CD4-positive, alpha-beta T cell treated with Interleukin-10 for 1 hour (primary cell): ENCODE results near the gene PPP2R2C.

Experiments
- DNase-seq: peaks from one replicate; pipeline ENCODE4 v3.0.0-alpha.2; 2020

Gene PPP2R2C

GRCh38 chr4:6375620-6376295 is 96.7 kb downstream of the PPP2R2C start:
- no peak for DNase-seq

GRCh38 chr4:6374575-6374974 is 97.8 kb downstream of the PPP2R2C start:
- no peak for DNase-seq

DNA sequence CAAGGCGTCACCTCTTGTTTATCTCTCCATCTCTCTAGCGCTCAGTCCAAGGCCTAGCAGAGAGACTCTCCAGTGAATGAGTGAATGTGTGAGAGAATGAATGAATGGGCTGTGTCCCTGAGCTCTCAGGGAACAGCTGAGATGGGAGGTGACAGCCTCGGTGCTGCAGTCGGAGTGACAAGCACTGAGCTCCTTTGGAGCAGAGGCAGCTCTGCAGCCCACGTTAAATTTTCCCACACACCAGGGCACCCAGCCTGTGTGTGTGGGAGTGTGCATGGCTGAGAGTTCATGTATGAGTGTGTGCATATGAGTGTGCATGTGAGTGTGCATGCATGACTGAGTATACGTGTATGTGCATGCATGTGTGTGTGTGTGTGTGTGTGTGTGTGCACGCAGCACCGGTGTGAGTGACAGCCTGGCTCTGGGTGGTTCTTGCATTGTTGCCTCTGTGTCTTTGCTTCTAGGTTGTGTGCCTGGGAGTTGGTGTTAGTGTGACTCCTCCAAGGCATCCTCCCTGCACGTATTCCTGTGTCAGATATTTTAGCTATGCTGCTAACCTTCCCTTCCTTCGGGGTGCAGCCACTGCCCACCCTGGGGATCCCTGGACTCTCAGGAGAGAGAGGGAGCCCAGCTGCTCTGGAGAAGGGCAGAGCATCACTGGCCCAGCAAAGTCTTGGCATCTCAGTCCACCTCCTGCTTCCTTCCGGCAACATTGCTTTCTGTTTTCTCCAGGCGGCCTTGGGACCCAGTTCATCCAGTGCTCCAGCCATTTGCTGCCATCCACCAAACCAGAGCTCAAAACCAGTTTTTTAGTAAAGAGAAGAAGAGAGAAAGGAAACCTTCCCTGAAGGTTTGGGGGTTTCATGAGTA is 98.6 kb downstream of the PPP2R2C start:
- DNase-seq, result no peak

DNA sequence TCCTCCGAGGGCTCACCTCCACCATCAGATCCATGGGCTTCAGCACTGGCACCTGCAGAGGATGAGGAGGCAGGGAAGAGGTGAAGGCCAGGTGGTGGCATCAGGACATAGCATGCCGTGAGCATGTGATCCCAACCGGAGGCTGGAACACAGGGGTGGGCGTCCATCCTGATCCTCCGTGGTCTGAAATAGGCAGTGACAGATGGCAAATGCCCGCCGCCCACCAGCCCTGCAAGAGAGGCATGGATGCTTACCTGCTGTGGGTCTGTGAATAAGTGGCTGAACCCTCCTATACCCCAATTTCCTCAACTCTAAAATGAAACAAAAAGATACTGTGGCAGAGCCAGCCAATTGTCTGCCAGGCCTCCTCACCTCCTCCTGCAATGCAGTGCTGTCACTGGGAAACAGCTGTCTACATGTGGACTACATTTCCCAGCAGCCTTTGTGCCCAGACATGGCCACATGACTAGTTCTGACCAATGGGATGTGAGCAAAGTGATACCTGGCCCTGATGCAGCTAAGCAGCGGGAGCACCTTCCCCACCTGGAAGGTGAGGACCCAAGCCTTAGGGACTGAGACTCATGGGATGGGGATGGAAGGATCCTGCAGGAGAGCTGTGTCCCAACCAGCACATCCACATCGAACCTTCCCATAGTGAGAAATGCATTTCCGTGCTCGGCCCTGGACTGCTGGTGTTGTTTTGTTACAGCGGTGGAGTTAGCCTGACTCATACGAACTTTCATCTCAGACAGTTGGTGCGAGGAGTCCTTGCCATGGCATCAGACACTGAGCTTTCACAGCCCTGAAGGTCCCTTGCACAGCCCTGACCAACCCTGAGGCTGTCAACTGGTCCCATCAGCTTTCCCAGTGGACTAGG is 99.5 kb downstream of the PPP2R2C start:
- peak; percentile 44 for DNase-seq

DNA sequence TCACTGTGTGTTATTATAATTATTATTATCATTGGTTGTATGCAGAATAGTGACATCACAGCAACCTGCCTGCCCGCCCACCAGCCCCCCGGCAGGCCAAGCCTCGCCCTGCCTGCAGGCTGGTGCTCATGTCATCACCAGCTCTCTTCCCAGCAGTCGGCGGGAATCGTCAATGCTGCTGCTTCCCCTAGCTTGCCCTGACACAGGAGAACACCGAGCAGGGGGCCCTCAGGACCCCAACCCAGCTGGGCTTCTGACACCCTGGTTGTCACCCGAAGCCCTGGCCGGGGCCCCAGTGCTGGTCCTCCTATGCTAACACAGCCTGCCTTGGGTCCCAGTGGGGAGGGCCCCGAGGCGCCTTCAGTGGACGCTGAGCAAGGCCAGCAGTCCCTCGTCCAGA is 100.6 kb downstream of the PPP2R2C start:
- DNase-seq, result no peak

DNA sequence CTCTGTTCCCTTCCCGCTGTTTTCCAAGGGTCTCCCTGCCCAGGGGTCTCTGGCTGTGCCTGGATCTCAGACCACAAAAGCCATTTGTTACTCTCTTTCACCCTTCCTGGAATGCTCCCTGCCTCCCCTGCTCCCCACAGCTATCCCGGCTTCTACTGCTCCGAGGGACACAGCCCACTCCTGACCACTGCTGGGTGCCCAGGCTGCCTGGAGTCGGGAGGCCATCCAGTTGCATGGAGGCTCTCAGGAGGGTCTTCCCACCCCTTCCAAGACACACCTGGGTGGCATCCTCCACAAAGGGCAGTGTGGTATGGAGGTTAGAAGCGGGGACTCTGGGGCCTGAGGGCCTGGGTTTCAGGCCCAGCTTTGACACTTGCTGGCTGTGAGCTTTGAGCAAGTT is 101.1 kb downstream of the PPP2R2C start:
- no peak for DNase-seq

GRCh38 chr4:6369924-6370645 is 102.3 kb downstream of the PPP2R2C start:
- DNase-seq, result no peak

GRCh38 chr4:6369511-6369910 is 102.9 kb downstream of the PPP2R2C start:
- DNase-seq, result no peak

- DNase-seq, result no peak
Measured at GRCh38 chr4:6369035-6369434, 103.4 kb downstream of the PPP2R2C start.

- no peak for DNase-seq
Measured at GRCh38 chr4:6368601-6369000, 103.8 kb downstream of the PPP2R2C start.

DNA sequence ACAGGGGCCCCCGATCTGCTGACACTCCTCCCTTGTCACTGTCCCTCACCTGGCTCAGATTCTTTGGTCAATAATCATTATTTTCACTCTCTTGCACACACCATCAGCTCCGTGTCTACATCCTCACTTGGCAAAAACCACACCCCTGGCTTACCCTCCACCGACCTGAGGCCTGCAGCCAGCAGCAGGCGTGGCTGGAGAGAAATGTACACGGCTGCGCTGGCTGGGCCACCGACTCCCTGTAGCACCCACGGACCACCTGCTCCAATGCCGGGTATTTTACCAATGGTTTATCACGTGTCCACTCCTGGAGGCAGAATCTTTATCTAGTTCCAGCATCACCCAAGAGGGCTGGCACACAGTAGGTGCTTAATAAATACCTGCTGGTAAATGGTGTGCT is 104.3 kb downstream of the PPP2R2C start:
- DNase-seq, result no peak

DNA sequence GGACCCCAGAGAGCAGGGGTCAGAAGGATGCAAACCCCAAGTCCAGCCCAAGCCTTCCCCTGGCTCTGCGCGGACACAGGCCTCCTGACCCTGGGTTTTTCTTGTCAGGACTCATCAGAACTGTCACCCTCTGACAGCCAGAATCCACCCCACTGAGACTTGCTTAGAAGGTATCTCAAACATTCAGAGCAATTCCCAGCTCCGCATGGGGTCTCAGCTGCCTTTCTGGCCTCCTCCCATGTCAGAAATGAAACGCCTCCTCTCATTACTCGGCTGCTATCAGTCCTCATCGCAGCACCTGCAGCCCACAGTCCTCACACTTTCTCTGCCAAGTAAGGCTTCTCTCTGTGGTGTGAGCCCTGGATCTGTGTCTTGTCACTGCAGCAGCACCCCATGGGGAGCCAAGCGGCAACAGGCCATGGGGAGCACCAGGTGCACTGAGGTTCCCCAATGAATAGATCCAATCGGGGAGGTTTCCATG is 105.0 kb downstream of the PPP2R2C start:
- no peak for DNase-seq

DNA sequence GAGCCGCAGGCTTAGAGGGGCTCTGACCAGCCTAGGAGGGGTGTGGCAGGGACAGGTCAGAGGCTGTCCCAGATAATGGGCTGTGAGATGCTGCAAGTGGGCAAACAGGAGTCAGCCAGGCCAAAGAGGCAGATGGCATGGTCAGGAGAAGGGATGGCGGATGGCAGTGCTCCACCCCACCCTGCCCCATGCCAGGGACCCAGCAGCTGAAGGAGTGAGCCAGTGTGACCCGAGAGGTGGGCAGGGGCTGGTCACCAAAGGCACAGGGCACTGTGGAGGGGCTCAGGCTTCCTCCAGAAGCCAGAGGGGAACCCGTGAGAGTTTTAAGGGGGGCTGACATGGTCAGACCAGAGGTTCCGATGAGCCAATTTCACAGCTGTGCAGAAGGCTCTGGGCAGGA is 105.8 kb downstream of the PPP2R2C start:
- no peak for DNase-seq

DNA sequence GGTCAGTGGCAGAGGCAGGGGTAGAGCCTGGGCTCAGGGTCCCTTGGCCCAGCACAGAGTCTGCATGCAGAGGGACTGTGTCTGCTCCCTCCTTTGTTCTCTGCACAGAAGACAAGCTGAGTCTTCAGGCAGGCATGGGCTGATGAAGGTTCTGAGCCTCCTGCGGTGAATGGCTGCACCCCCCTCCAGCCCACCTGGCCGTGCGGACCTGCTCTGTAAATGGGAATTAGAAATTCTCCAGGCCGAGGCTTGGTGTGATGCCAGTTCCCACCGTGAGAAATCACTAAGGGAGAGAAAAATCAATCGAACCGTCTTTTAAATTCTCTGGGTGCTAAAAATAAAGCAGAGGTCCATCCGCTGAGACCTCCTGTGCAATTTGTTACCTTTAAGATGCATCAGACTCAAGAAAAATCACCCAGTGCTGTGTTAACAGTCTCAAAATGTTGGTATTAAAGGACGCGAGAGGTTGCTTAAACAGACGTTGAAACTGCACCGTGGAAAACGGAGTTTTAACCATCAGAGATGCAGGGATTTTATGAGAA is 106.8 kb downstream of the PPP2R2C start:
- DNase-seq, result no peak

GRCh38 chr4:6364581-6364980 is 107.8 kb downstream of the PPP2R2C start:
- no peak for DNase-seq

DNA sequence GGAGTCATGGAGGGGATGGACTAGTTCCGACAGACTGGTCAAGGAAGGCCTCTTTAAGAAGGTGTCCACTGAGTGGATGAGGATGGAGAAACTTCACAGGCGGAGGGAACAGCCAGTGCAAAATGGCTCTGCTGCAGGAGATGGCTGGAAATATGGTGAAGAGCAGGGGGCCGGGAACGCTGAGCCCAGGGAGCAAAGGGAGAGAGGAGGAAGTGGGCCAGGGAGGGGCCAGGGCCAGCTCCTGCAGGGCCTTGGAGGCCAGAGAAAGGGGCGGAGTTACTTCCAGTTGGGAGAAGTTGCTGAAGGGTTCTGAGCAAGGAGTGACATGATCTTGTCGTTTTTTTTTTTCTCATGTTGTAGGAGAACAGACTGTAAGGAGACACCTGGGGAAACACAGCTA is 108.3 kb downstream of the PPP2R2C start:
- no peak for DNase-seq

DNA sequence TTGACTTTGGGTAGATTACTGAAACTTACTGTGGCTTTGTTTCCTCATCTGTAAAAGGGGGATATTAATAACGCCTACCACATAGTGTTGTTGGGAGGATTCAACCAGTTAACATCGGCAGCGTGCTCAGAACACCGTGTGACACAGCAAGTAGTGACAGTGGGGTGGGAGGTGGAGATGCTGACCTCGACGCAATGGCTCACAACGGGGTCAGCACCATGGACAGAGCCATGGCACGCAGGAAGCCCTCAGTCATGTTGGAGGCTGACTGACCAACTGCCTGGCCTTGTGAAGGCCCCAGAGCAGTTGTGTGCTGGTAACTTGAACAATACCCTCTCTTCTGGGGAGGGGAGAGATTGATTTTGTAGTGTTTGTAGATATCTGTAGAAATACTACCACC is 109.5 kb downstream of the PPP2R2C start:
- no peak for DNase-seq

DNA sequence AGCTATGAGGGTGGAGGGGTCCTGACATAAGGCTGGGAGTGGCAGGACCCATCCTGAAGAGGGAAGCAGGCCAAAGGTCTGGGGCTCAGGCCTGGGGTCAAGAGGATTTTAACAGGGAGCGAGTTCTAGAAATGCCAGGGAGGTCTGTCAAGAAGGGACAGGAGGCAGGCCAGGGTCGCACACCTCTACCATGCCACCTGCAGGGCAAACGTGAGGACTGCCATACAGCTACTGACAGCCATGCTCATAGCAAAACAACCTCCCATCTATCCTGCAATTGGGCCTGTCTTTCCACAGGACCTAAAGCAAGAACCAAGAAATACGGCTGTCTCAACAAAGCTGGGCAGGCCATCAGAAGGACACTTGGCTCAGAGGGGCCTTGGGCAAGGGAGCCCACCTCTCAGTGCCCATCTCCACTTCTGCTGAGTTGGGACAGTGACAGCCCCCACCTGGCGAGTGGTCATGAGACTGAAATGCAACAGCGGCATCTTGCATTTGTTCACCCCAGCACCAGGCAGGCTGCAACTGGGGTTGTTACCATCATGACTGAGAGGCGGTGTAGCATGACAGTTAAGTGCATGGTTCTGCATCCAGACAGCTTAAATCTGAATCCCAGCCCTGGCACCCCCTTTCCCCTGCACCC is 110.0 kb downstream of the PPP2R2C start:
- DNase-seq, result no peak

- no peak for DNase-seq
Measured at GRCh38 chr4:6361076-6361784, 111.2 kb downstream of the PPP2R2C start.

- no peak for DNase-seq
Measured at GRCh38 chr4:6360385-6360784, 112.0 kb downstream of the PPP2R2C start.
